GM04503 (cell line): ENCODE measurements around the gene SLC4A11.

Source experiments
- DNase-seq: peaks from one replicate; pipeline ENCODE4 v3.0.0-alpha.2; 2012; ENCODE audit warnings: low read depth

Gene SLC4A11

DNA sequence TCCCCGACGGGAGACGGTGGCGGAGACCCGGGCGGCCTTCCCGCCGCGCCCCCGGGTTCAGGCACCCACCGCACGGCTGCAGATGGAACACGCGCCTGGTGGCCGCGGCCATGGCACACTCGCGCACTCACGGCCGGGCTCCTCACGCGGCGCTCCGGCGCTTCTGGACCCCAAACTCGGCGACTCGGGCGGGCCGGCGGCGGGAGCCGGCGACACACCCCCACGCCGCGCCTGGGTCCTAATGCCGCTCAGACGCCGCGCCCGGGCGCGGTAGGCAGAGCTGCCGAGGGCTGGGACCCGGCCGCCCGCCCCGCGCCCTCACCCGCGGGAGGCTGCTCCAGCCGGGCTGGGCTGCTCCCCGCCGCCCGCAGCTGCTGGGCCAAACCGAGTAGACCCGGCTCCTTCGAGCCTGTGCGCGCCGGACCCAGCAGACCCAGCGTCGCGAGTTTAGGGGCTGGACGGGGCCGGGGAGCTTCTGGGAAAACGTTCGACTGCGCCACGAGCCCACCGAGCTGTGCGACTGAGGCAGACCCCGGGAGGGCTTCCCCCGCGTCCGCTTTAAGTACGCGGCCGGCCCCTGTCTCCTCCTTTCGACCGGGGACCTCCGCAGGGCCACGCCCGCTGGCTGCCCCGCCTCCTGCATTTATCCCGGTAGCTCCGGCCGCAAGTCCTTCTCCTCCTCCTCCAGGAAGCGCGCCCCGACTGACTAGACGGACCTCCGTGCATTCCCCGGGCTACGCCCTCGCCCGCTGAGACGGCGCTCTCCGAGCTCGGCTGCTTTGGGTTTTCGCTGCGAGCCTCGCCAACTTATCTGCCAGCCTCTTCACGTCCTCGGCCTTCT lies at the start of gene SLC4A11:
Gene SLC4A11 (minus strand): TSS at position 165 of the 841 bp plus-strand sequence. CDS start 53 bp downstream, at position 112.
- DNase-seq, result no peak

DNA sequence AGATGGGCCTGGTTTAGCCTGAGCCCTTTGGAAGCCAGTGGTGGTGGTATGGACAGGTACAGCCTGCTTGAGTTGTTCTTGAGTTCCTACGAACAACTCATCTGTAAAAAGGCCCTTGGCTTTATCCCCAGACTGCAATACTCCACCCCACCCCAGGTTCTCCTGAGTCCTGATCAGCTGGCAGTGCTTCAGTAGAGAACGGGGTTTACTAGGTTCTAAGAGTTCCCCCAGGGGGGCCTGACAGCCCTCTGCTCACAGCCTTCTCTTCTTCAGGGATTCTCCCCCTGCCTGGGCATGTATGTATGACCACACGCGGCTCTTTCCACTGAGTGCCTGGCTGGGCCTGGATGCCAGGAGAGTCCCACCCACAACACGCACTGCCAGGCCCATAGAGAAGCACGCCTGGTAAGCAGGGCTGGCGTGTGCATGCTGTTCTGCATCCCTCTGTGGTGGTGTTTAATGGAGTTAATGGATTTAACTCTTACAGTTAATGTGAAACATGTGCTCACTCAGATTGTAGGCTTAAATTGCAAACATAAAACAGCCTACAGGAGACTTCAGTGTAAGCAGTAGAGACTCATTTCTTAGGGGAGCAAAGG lies 44.3 kb upstream of the SLC4A11 start:
- DNase-seq, result no peak

DNA sequence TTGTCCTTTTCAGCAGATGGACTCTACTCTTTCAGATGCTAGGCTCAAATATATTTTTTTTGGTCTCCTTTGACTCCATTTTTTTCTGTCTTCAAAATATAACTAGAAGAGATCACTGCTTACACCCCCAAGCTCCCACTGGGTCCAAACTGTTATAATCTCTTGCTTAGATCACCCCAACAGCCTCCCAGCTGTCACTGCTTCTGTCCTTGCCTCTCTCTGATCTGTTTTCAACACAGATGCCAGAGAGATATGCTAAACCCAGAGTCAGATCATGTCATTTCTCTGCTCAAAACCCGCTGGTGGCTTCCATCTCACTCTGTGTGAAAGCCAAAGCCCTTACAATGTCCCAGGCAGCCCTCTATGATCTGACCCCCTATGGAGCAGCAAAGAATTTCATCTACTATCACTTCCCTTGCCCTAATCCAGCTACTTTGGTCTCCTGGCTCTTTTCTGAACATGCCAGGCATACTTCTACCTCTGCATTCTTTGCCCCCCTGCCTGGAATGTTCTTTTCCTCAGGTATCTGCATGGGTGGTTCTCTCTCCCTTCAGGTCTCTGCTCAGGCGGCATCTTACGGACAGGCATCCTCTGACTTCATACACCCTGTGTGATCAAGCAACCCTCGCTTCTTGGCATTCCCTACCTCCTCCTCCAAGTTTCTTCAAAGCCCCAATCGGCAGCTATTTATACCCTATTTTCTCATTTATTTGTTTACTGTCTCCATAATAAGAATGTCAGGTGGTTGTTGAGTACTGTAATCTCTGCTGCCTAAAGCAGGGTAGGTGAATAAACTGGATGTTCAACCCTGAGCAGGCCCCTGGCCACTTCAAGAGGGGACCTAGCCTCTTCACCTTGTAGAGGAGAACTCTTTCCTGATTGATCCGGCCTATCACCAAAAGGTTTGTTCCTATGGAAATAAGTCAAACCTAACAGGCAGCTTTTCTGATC lies 43.6 kb upstream of the SLC4A11 start:
- DNase-seq, result no peak

- DNase-seq, result no peak
These were observed 42.4 kb upstream of the SLC4A11 start for GRCh38 chr20:3281437-3281836.

DNA sequence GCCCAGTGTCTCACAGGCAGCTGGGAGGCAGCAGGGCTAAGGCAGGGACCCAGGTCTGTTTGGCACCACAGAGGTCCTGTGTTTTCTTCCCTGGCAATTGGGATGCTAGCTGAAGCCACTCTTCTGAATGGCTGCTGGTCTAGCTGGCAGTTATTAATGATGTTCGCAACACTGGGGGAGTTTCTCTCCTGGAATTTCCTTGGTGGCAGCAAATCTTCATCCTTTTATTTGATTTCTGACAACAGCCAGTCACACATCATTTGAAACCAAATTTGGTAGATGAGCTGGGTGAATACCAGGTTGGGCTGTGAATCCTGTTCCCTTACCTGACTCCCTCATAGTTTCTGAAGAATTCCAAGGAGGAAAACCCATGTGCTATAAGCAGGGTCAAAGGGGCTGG lies 40.8 kb upstream of the SLC4A11 start:
- DNase-seq, result no peak

DNA sequence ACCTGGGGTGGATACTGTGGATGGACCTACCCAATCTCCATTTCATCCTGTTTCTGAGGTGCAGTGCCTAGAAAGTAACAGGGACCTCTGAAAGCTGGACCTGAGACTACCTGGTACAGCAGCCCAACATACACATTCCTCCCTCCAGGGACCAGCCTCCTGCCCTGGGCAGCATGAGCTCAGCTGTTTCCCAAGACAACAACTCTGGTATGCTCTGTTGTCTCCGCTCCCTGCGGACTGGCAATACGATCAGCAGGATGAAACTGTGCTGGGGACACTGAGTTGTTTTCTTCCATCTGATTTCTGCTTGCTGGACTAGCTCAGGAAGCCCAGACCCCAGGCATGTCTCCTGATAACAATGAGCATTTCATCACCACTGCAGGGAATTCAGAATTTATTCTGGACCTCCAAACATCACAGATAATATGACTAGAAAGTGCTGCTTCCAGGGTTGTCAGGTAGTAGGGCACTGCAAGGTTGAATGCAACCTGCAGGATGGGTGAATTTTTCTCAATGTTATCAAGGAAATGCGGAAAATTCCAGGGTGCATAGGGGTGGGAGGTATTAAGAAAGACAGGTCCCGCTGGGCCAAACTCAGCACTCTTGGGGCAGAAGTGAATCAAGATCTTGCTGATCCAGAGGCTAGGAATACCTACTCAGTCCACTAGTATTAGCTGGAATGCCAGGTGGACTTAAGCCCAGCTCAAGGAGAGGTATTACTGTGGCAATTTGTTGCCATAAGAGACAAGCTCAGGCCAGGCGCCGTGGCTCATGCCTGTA lies 38.9 kb upstream of the SLC4A11 start:
- no peak for DNase-seq

DNA sequence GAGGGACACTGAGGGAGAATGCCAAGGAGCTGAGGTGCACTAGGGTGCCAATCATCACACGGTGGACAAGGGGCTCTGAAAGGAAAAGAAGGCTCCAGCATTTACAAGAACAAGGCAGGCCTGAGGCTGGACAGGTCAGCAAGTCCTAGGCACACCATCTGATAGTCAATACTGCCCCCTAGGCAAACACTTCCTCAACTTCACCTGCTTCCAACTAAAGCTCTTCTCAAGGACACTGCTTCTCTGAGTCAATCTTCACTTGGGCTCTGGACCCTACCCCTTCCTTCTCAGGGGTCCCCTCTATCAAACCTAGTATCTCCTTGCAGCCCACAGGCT lies 37.7 kb upstream of the SLC4A11 start:
- DNase-seq, result no peak

GRCh38 chr20:3275966-3276679 lies 37.1 kb upstream of the SLC4A11 start:
- DNase-seq, result no peak

DNA sequence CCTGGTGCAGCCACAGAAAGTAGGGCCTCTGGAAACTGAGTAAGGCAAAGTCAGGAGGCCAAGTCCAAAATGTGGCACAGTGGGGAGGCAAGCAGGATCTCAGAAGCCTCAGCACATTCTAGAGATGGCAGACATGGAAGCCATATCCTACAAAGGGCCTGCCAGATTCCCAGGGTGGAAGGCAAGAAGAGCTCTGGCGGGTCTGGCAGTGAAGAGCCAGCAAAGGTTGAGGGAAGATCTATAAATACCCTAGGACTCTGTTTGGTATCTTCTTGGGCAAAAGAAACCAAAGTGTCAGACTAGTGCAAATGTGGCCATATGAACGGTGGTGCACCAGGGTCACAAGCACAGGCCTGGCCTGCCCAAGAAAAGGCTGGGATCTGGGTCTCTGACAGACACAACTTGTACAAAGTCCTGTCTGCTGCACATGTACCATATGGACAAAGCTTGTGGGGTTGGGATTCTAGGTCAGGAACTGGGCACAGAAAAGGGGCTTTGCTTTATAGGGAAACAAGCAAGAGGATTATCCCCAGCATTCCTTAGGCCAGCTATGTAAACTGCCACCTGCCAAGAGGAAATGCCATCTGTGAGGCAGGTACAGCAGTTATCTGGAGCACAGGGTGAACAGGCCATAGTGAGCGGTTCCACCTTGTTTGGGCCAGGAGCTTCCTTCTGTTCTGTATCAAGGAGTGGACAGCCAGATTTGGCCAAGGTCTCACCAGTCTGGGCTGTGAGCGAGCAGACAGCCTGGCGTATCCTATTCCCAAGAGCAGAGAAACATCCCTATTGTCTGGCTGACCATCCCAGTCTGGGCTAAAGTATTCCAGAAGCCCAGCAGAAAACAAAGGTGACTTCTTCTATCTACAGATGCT lies 36.3 kb upstream of the SLC4A11 start:
- DNase-seq, result no peak

- no peak for DNase-seq
These were observed 34.4 kb upstream of the SLC4A11 start for GRCh38 chr20:3273371-3273770.

DNA sequence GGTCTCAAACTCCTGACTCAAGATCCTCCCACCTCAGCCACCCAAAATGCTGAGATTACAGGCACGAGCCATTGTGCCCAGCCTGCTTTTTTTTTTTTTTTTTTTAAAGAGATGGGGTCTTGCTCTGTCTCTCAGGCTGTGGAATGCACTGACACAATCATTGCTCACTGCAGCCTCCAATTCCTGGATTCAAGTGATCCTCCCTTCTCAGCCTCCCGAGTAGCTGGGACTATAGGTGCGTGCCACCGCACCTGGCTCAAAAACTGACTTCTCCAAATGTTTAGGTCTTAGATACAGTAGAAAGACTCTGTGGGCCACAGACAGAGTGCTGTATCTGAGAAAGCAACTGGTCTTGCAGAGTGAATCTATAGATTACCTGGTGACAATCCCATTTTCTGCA lies 31.1 kb upstream of the SLC4A11 start:
- DNase-seq, result no peak

- DNase-seq, result no peak
These were observed 23.6 kb upstream of the SLC4A11 start for GRCh38 chr20:3262566-3262965.

DNA sequence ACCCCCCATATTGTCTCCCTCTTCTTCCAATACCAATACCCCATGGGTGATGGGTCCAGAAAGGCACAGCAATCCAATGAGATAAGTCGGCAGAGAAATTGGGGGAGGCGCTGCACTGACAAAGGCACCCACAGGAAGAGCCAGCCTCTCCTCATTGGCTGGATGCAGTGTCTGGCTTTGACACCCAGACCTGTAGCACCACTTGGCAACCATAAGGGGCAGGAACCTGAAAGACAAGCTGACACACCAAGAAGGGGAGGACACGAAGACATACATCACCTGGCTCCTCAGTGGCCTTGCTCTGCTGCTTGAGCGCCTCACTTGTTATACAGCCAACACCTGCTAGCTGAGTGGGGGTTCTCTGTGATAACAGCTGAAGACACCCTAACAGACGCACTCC lies 19.4 kb upstream of the SLC4A11 start:
- DNase-seq, result no peak

- no peak for DNase-seq
These were observed 16.7 kb upstream of the SLC4A11 start for GRCh38 chr20:3255728-3256127.

DNA sequence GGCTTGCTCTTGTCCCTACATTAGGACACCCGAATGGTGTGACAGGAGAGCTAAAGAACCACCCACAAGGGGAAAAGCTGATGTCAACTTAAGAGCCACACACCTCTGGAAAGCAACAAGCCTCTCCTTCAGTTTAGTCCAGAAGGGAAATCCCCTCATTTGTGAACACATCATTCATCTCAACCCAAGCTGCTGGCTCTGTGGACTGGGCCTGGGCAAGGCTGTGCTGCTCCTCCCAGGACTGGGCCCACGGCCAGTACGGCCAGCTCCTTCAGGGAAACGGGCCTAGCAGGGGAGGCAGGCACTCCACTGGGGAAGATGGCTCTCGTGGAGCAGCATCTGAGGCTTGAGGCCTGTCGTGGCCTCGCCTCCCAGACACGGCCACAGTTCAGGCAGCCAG lies 12.8 kb upstream of the SLC4A11 start:
- DNase-seq, result no peak

DNA sequence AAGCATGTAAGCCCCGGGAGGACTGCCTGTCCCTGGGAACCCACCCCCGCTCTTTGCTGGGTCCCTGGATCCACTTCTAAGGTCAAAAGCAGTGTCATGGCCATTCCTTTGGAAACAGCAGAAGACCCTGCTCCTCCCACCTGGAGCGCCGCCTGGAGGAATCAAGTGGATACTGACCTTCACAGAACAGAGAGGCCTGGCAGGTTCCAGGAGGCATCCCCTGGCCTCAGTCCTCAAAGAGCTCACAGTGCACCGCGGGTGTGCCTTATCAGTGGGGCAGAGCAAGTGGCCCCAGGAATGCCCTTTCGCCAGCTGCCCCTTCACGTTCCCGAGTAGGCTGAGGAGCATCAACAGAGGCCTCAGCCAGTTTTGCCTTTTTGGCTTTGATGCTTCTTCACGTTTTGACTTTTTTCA lies 11.1 kb upstream of the SLC4A11 start:
- DNase-seq, result no peak

GRCh38 chr20:3248993-3249347 lies 10.0 kb upstream of the SLC4A11 start:
- DNase-seq, result no peak

GRCh38 chr20:3248167-3248992 lies 9.4 kb upstream of the SLC4A11 start:
- DNase-seq, result no peak

DNA sequence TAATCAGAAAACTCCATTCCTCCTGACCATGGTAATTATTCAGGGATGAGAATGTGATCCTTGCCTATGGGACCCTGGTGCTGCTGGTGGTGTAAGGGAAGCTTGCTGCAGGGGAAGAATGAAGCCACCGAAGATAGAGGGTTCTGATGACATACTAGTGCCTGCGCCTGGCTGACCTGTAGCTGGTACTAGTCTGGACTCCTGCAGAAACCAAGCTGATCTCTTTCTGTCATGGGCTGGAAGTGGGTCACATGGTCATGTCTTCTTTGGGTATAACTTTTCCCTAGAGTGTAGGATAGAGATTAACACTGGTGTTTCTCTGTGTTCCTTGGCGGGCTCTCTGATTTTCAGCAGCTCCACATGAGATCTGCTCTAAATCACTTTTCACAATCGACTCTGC lies 8.6 kb upstream of the SLC4A11 start:
- DNase-seq, result no peak
